Amniotic stem cell (primary cell): ENCODE measurements around the gene C11orf24.
A peak's percentile ranks its signal among the peaks of the same experiment; 100 is the strongest.
"Not testable (repeated sequence)": the region's sequence is repeated elsewhere in the genome, so short reads cannot be mapped to it uniquely, and the experiment has no call there.

Experiments
- DNase-seq: peaks from one replicate; lab custom pipeline; 2025; lab: John Stamatoyannopoulos, UW

Gene C11orf24

DNA sequence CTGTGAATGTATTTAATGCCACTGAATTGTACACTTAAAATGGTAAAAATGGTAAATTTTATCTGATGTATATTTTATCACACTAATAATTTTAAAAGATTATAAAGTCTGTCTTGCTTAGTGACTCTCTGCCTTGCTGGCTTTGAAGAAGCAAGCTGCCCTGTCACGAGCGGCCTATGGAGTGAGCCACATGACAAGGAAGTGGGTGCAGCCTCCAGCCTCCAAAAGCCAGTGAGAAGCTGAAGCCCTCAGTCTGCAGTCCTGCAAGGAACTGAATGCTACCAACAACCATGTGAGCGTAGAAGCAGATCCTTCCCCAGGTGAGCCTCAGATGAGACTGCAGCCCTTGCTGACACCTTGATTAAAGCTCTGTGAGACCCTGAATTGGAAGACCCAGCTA is 20.0 kb downstream of the C11orf24 start:
- no peak for DNase-seq

DNA sequence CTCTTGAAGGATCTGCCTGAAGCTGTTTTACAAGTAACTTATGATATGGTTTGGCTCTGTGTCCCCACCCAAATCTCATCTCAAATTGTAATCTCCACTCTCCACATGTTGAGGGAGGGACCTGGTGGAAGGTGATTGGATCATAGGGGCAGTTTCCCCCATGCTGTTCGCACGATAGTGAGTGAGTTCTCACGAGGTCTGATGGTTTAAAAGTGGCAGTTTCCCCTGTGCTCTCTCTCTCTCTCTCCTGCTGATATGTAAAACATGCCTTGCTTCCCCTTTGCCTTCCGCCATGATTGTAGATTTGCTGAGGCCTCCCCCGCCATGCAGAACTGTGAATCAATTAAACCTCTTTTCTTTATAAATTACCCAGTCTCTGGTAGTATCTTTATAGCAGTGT is 26.9 kb downstream of the C11orf24 start:
- not testable (repeated sequence) for DNase-seq

DNA sequence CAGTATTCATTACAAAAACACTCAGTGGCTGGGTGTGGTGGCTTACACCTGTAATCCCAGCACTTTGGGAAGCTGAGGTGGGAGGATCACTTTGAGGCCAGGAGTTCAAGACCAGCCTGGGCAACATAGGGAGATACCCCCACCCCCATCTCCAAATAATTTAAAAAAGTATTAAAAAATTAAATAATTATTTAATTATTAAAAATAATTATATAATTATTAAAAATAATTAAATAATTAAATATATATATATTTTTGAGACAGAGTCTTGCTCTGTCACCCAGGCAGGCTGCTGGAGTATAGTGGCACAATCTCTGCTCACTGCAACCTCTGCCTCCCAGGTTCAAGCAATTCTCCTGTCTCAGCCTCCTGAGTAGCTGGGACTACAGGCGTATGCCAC is 27.9 kb downstream of the C11orf24 start:
- not testable (repeated sequence) for DNase-seq

DNA sequence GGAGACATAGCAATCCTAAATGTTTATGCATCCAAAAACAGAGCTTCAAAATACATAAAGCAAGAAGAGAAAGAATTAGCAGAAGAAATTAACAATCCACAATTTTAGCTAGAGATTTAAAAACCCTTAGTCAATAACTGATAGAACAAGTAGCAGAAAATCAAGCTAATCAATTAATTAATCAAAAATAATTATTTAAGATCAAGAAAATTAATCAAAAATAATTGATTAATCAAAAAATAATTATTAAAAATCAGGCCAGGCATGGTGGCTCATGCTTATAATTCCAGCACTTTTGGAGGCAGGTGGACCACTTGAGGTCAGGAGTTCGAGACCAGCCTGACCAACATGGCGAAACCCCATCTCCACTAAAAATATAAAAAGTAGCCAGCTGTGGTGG is 29.2 kb downstream of the C11orf24 start:
- DNase-seq: no peak

DNA sequence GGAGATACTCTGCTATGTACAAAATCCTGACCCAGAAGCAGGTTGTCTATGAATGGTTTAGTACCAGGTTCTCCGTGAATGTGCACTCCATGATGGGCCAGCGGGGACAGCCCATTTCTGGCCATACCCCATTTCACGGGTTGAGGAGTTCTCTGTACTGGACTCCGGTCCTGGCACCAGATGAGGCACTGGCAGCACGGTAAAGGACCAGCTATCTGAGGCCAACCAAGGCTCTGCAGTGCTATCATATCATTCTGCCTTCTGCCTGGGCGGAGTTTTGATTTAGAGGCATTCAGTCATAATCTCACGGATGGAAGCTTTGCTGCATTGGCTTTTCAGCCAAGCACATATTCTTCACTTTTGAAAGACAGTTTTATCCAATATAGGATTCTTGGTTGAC is 40.2 kb downstream of the C11orf24 start:
- no peak for DNase-seq

DNA sequence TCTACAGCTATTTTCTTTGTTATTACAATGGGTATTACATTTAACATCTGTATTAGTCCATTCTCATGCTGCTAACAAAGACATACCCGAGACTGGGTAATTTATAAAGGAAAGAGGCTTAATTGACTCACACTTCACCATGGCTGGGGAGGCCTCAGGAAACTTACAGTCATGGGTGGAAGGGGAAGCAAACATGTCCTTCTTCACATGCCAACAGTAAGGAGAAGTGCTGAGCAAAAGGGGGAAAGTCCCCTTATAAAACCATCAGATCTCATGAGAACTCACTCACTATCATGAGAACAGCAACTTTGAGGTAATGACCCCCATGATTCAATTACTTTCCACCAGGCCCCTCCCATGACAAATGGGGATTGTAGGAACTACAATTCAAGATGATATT is 42.2 kb downstream of the C11orf24 start:
- DNase-seq: no peak

DNA sequence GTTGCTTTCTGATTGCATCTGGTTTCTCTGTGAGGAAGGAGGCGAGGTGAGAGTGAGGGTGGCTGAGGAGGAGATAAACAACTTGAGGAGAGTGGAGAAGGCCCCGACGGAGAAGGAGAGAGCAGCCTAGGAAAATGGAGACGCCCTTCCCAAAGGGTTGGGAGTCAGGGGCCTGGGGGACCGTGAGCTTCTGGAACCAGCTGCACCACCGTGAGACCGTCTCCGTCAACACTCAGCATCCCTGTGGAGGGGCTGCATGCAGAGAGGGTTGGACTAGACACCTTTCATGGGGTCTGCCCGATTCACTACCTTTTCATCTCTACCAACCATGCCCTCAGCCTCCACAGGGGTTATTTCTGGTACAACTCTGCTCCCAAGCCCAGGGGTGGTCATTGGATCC is 45.4 kb downstream of the C11orf24 start:
- no peak for DNase-seq

DNA sequence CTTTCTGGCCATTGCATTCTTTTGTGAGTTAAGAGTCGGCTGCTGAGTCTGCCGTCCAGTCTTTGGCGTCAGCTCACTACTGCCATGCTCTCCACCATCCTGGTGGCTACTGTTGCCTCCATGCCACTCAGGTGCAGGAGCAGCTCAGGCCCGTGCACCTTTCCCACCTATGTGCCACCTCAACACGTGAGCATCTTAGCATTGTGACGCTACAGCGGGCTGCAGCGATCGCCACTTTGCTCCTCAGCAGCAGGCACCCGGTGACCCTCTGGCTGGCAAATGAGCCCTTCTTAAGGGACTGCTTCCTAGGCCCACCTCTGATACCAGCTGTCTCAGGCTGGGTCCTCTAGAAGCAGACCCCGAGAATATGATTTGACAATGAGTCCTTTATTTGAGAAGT is 47.2 kb downstream of the C11orf24 start:
- DNase-seq: no peak

DNA sequence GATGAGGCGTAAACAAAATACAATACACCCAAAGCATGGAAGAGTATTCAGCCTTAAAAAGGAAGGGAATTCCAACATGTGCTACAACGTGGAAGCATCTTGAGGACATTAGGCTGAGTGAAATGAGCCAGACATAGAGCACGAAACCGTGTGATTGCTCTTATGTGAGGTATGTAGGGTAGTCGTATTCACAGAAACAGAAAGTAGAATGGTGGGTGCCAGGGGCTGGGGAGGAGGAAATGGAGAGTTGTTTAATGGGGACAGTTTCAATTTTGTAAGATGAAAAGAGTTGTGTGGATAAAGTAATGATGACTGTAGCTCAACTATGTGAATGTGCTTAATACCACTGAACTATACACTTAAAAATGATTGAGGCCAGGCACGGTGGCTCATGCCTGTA is 48.5 kb downstream of the C11orf24 start:
- no peak for DNase-seq

DNA sequence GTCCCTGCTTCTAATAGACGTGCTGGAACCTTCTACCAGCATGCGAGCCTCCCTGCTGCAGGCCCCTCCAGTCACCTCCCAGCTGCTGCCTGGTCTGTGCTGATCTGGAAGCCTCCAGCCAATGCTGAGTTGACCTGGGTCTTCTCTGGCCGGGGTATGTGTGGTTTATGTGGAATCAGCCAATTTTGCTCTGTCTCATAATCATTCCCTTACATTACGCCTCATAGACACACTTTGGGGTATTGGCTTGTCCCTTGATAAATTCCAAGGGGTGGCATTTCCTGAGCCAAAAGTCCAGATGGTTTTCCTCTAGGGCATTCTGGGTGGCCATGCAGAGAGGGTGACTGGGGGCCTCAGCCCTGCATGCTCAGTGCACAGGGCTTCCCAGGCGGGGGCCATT is 50.4 kb downstream of the C11orf24 start:
- DNase-seq: no peak

DNA sequence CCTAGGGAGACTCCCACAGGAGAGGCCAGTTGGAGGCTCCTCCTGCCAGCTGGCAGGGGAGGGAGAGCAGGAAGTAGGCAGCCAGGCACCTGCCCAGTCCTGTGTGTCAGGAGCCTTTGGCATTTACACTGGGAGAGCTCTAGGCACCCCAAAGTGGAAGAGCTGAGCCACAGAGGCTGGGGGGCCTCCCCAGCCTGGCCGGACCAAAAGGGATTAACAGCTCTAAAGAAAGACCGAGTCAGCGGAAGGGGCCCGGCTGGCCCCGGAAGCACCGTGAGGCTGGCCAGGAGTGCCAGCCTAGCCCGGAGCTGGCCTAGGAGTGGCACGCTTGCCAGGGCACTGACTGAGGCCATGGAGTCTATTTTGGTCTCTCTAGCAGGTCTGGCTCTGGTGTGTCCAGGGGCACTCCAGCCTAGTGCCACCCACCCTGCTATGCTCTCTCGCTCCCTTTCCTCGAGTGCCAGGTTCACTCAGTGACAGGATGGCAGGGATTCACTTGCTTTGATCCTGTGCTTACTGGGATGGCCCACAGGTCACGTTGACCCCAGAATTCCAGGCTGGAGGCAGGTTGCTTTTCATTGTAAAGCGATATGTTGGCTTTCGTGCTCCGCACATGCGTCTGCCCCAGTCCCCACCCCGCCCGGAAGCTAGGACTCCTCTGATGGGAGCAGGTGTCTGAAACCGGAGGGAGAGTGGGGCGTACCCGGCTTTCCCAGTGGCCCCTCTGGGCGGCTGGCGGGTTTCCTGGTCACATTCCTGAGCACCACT is 55.4 kb downstream of the C11orf24 start:
- DNase-seq: no peak

DNA sequence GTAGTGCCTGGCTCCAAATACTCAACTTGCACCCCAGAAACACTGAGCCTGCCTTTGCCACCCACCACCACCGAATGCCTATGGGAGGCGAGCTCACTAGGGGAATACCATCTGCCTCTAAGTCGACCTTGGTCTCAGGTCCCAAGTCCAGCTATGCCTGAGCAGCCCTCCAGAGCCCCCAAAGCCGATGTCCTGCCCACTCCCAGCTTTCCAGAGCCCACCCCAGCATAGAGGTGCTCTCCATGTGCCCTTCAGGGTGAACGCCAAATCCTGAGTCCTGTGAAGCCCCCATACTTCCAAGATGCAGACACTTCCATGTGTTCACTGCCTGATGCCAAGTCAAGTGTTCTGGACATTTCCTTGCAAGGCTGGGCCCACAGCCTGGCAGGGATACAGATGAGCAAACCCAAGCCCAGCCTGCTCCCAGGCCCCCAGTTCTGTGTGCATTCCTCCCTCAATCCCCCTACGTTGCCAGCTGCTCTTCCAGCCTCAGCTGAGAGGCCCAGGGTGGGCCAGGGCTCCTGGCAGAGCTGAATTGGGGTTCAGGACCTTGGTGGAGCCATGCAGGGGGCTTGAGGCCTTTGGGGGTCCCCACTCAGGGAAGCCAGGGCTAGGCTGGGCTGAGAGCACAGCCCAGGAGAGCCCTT is 56.1 kb downstream of the C11orf24 start:
- DNase-seq: no peak

DNA sequence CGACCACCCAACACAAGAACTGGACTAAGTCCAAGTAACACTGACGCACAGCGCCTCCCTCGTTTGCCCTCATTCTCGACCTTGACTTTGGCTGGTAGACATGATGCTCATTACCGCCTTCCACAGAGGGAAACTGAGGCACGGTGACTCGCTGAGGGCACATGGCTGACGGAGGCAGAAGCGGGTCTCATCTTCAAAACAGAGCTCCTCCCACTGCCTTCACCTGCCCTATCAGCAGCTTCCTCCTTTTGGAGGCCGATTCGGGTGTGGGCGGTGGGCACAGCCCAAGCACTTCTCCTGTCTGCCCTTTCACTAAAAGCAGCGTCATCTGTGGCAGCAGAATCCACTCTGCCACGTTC is 56.7 kb downstream of the C11orf24 start:
- DNase-seq: no peak

DNA sequence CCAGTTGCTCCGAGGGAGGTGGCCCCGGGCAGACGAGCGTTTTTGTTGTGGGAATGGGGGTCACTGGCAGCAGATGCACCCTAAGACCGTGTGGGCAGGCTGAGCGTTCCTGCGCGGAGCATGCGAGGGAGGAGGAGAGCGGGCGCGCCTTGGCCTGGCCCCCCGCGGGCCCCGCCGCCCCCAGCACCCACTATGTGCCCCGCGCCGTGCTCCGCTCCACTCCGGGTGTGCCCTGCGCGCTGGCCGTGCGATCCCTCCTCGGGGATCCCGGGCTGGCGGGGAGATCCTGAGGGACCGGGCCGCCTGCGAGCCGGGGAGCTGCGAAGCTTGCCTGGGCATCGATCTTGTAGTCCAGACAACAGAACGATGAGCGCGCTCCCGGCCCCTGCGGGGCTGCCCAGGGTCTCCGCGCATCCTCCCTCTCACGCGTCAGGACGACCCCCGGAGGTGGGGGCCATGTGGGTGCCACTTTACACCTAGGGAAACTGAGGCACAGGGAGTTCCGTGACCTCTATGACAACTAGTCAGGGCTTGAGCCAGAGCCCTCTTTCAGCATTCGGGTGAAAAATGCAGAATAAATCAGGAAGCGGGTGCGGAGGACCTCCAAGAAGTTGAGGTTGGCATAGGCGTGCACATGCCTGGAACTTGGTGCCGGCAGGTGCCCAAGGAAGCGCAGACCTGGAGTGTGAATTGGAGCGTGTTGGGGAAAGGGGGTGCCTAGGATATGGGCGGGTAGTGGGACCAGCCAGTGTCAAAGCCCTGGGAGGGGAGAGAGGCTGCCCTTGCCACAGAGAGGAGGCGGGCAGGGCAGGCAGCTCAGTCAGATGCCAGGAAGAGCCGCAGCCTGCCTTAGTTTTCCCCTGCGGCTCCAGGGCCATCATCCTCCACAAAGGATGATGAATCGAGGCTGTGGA is 57.3 kb downstream of the C11orf24 start:
- no peak for DNase-seq

DNA sequence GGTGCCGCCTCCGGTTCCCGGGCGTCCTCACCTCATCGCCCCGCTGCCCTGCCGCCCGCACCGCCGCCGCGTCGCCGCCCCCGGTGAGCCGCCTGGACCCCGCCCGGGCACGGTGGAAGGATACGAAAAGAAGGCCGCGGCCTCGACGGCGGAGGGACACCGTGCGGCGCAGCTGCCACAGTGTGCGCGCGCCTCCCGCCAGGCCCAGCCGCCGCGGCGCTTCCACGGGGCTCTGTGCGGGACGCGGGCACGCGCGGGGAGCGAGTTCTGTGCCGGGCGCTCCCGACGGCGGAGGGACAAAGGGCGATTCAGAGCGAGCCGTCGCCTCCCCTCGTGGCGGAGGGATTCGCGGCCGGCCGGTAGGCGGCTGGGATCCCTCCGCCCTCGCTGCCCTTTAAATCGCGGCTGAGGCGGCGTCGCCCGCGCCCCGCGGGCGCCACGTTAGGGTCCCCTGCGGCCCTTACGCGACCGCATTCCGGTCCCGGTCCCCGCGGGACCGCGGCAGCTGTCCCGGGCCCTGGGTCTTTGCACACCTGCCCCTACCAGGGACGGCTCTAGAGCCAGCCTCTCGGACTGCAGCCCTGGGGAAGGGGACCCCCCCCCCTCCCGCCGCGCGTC is 58.1 kb downstream of the C11orf24 start:
- peak; percentile 93 for DNase-seq

DNA sequence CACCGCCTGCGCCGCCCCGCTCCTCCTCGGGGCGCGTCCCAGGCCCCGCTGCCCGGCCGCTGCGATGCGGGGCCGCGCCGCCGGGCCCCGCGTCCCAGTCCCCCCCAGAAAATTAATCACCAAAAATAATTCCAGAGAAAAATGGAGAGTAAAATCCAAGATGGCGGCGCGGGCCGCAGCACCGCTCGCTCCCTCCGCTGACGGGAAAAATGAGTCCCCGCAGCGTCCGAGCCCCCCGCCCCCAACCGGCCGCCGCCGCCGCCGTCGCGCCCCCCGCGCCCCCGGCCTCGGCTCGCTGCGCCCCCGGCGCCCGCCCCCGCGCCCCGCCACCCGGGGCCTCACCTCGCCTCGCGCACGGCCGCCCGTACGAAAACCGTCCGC is 58.6 kb downstream of the C11orf24 start, which contains the start of gene KMT5B:
KMT5B (minus strand) TSS at position 162 of the 381 bp plus-strand sequence. CDS start 23,220 bp downstream, outside the sequence.
- peak; percentile 21 for DNase-seq

DNA sequence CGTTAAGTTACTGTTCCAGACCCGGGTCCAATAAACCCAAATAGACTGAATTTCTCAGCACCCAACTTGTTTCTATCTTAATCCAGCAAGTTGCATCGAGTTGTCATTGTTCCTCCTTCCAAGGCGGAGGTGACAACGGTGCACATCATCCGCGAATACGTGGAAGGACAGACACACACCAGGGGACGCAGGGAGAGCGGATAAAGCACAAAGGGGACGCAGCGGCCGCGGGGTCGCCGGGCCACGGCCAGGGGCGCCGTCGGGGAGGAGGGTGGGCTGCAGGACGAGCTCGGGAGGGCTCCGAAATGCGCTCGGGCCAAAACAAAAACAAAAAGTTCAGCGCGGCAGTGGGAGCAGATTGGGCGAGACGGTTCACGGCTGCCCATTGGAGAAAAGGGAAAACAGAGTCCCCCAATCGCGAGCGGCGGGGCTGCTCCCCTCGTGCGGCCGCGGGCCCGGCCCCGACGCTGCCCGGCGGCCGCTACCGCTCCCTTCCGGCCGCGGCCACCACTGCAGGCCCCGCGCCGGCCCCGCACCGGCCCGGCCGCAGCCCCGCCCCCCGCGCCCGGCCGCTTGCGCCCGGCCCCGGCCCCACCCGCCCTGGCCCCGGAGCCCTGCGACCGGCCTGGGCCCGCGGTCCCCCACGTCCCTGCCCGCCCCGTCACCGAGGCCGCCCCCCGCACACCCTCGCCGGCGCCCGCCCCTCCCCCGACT is 59.2 kb downstream of the C11orf24 start:
- DNase-seq: peak; percentile 69

DNA sequence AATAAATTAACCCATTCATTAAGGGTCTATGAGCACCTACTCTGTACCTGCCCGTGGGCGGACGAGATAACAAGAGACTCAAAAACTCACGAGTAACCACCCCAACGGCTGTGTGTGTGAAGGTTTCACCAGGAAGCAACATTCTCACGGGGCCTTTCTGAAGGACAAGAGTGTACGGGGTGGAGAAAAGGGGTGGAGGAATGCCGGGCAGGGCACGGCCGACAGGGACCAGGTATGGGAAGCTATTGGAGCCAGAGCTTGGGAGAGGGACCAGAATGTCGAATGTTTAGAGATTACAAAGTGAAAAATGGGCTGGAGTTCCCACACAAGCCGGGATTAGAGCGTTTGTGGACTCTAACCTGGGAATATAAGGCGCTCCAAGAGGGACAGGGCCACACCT is 60.2 kb downstream of the C11orf24 start:
- no peak for DNase-seq
